Epidermal melanocyte (primary cell): ENCODE results near the gene COL27A1.

ENCODE experiments used
- DNase-seq: peaks from one replicate; pipeline ENCODE4 v3.0.0; 2011; ENCODE audit warnings: low spot score; ENCODE audit not compliant: insufficient read length

Gene COL27A1

DNA sequence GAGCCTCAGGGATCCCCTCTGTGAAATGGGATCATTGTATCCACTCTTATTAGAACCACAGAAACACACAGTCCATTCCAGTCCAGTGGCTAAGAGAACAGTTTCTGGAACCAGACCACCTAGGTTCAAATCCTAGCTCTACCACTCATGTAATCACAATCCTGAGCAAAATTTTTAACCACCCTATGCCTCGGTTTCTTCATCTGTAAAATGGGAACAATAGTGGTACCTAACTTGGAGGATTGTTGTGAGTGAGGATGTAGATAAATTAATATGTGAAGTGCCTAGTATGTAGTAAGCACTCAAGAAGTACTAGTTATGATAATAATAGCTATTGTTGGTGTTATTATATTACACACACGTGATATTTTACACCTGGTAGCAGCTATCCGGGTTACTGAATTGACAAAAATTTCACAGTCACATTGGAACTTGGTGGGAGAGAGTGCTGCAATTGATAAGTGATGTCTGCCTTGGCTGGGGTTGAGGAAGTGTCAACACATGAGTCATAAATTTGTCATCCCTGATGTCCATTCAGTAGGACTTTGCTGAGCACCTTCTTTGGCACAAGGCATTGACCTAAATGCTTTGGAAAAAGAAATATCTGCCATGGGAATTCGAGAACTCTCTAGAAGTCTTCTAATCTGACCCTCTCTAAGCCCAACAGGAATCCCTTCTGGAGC is 68.4 kb downstream of the COL27A1 start:
- DNase-seq = no peak

DNA sequence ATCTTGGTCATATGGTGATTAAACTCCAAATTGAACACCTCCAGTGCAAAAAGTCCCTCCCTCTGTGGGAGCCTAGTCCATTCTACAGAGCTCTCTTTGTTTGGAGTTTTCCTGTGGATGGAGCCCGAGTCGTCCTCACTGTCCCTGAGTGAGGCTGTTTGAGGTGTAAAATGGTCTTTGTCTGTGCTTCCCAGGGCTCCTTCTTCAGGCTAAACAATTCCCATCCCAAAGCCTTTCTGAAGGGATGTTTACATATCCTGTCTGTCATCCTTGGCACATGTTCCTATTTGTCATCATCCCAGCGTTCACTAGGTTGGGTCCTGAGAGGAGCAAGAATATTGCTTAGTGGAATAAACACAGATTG is 68.9 kb downstream of the COL27A1 start:
- no peak for DNase-seq

DNA sequence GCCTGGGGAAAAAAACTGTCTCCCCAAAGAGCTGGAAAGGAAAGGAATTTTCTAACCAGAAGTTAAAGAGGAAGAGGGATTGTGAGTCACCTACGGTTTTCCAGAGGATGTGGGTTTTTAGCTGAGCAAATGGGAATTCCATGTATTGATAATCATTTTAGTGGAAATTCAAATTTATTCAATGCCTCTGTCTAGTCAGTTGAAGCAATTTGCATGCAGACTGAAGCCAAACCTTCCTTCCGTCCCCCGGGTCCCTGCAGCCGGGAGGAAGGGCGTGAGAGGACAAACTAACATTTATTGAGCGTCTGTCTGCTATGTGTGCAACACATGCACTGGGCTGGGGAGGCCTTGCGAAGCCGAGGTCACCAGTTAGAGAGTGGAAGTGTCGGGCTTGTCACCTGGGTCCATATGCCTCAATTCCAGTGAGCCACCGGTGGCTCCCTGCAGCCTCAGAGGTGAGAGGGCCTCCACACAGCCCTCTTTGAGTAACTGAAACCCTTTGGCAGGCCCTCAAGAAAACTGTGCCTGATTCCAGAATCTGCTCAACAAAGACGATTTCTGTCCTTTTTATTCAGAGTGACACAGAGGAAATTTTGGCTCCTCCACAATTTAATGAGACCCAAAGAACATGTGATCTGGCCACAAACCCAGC is 70.3 kb downstream of the COL27A1 start:
- DNase-seq = no peak

DNA sequence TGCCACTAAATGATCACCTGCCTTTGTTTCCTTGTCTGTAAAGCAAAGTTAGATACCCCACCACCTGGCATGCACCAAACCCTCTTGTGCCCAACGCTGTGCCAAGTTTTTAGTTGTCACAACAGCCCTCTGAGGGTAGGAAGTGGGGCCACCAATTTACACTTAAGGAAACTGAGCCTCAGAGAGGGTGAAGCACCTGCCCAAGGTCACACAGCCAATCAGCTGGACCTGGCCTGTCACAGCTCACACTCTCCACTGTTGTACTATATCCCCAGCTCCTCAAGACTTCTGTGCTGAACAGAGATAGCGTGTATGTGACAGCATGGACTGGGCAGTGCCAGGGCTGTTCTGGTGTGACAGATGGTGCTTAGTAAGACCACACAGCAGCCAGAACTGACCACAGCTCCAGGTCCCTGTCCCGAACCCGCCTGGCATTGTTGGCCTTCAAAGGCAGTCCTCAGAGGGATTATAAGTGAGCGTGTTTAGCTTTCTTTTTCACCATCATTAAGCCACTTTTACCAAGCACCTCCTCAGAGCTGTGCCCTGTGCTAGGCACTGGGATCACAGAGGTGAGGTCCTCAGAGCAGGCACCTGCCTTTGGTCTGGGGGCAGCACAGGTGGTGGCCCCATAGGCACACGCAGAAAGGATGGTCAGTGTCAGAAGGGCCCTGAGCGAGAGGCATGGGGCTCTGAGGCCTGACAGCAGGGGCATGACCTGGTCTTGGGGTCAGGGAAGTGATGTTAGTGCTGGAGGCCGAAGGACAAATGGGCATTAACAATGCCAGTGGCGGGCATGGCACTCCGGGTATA is 71.1 kb downstream of the COL27A1 start:
- DNase-seq = no peak

DNA sequence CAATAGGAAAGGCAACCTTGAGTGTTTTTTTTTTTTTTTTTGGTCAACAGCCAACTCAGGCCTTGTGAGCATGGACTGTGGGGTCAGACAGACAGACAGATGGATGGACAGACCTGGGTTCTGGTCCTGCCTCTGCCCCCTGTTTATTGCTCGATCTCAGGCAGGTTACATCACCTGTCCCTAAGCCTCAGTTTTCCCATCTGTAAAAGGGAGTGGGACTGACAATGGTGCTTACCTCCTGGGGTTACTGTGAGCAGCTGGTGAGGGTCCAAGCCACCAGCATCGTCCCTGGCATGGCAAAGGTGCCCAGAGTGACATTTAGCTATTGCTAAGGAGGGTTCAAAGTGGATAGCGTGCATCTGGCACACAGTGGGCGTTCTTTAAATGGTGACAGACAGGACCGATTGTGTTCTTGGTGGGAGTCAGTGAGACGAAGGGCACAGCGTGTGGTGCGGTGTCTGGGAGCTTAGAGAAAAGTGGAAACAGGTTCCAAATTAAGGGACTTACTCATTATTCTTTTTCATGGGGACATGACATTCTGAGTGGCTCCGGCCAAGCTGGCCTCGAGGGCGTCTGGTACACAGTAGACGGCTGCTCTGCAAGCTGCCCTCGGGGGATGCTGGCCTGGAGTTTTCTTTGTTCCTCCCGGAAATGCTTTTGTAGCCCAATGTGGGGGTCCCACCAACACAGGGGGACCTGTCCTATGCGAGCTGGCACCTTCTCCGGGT is 72.1 kb downstream of the COL27A1 start:
- no peak for DNase-seq

DNA sequence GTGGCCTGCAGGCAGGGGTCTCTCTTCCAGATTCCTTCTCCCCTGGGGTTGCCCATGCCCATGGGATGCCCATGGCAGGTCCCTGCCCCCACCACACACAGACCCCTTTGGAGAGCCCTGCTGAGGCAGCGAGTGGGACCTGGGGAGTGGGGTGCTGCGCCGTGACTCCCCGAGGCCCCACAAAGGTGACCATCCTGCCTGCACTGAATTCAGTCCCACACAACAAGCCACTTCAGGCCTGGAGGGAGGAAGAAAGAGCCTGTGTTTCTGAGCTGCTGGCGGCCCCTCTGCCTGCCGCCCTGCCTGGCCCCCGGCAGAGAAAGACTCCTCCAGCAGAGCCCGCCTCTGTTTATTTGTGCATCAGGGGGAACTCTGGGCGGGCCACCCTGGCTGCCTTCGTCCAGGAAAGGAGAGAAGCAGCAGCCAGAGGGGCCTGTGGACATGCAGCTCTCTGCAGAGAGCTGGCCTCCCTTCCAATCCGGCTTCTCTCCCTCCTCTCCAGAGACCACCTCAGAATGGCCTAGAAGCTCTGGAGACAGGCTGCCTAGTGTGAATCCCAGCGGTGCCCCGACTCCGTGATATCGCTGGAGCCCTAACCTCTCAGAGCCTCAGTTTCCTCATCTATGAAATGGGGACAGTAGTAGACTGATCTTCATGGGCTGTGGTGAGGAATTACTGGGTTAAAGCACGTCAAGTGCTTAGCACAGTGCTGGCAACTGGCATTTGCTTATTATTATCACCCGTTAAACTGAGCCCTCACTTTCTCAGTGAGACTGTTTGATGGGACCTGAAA is 72.9 kb downstream of the COL27A1 start:
- no peak for DNase-seq

DNA sequence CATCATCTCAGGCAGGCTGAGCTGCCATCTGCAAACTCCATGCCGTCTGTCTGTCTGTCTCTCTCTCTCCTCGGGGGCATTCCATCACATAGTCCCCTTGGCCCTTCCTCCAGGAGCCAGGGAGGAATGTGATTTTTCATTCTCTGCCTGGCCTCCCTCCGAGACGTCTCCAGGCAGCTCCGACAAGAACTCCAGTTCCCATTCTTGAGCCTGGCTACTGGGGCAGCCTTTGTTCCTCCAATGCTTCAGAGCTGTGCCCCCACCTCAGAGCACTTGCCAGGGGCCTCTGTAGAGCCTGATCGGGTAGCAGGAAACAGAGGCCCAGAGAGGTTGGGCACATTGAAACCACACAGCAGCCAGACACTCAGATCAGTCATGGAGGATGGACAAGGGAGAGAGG is 74.0 kb downstream of the COL27A1 start:
- no peak for DNase-seq

DNA sequence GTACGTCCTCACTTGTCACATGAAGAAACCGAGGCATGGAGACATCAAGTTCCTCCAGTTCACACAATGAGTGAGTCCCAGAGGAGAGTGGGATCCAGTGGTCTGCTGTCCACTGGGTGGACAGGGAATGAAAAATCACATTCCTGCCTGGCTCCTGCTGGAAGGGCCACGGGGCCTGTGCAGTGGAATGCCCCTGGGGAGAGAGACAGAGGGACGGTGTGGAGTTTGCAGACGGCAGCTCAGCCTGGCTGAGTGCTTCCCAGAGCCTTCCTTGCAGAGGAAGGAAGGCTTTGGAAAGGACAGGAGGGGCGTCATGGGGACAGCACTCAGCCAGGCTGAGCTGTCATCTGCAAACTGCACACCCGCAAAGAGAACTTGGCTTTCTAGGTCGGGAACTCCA is 74.7 kb downstream of the COL27A1 start:
- no peak for DNase-seq

DNA sequence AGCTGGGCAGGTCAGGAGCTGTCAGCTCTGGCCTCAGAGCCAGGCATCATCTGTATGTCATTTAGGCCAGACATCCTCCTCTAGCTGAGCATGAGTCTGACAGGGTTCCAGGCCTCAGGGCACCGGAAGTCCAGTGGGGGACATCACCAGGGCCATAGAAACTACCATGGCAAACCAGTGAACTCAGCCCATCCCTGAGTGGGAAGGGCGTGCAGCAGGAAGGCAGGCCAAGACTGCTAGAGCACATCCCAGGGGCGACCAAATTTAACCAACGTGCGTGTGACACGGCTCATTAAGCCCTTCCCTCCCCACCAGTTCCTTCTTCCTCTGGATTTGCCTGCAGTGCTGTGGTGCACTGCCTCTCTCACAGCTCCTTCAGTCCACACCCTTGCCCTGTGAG is 75.9 kb downstream of the COL27A1 start:
- no peak for DNase-seq

DNA sequence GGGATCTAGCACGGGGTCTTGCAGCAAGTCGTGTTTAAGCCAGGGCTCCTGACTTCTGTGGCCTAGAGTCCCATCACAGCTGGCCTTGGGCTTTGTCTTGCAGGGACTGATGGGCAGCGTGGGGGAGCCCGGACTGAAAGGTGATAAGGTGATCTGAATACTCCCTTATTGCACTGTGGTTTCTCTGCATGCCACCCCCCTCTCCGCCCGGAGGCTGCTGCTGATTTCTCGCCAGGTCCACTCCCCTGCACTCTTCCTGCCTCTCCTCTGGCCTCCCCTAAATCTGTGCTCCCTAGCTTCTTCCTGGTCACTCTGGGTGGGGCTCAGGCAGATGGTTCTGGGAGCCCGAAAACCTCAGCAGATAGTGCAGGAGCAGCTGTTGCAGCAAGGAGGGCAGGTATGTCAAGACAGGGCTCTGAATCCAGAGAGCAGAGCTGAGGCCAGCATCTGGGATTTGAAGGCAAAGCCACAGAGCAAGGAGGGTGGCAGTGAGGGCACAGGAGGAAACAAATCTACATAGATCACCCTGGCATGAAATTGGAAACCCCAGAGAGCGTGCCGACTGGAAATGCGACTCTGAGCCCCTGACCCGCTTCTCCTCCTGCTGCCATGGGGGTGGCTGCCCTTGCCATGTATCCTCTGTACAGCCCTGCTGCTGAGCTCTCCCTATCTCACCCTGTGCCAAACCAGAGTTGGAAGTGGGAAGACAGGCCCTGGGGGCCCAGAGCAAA is 76.5 kb downstream of the COL27A1 start:
- no peak for DNase-seq

DNA sequence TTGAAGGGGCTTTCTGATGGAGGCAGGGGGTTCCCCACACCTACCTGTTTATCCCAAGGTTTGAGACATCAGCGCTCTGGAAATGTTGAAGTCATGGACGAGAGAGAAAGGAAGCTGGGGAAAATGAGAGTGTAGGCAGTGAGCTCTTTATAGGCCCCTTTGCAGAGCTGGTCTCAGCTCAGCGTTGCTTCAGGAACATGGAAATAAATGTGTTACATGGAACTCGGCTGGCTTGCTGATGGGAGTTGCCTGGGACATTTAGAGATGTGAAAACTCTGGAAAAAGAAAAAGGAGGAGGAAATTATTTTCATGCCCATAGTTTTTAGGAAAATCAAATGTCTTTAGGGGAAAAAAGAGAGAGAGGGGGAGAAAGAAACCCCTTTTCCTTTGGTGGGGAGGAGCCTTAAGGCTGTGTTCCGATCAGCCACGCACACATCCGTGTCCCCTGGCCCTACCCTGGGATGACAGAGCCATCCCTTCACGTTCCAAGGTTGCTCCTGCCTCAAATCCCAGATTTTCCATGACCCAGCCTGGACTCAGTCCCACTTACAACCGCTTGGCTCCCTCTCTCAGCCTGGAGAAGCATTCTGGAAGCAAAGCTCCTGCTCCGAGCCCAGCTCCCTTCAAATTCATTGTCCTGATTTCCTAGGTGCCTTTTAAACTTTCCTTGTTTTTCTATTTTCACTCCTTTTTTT is 78.3 kb downstream of the COL27A1 start:
- DNase-seq = no peak

DNA sequence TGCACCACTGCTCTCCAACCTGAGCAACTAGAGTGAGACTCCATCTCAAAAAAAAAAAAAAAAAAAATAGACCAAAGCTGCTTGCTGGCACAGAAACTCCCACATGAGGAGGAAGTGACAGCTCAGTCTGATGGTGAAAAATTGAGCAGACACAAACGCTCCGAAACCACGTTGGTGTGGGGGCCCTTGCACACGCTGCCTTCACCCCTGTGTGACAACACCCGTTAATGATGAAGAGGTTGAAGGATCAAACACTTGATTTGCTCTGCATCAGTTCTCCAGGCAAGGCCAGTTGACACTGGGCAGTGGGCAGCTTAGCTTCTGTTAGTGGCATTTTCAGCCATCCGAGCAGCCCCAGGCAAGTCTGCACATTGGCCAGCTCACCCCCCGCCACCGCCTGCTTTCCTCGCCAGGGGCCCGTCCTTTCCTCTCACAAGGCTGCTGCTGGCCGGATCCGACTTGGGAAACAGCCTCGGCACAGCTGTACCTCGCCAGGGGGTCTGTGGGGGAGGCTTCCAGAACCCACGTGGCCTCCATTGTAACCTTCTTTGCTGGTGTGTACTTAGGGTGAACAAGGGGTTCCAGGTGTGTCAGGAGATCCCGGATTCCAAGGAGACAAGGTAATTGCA is 79.8 kb downstream of the COL27A1 start:
- DNase-seq = no peak

DNA sequence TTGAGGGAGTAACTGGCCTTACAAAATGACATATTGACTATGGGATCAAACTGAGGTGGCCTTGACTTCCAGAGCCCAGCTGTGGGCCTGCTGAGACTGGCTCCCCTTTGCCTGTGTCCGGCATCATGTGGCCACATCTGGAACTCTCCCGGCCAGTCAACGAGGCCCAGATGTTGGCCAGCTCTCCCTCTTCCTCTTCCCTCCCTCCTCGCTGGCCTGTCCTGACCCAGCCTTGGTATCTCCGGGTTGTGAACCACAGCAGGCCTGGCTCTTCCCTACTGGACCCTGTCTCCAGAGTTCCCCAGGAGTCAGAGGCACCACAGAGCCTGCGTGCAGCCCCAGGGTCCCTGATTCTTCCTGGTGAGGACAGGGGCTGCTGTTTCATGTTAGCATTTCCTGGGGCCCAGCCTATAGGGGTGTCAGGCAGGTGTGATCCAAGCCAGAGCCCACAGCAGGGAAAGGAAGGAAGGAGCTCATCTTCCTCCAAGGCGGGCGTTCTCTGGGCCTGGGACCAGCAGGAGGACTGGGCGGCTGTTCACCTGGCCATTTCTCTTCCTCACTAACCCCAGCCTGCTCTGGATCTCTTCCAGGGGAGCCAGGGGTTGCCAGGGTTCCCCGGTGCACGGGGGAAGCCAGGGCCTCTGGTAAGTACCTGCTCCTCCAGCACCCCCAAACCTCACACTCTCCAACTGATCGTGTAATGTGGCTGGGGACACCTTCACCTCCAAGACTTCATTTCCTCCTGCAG is 81.2 kb downstream of the COL27A1 start:
- no peak for DNase-seq

DNA sequence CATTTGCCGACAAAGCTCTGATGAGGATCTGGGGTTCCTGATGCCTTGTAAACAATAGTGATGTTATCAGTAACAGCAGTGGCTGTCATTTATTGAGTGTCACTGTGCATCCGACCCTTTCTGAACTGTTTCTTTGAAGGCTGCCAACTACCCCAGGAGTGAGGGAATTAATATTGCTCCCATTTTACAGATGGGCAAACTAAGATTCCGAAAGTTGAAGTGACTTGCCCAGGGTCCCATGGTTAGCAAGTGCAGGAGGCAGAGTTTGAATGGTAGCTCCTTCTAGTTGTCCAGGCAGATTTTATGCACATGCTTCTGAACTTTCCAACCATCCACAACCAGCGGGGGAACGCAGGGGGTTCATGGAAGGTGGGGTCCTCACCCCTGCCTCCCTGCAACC is 81.9 kb downstream of the COL27A1 start:
- no peak for DNase-seq

DNA sequence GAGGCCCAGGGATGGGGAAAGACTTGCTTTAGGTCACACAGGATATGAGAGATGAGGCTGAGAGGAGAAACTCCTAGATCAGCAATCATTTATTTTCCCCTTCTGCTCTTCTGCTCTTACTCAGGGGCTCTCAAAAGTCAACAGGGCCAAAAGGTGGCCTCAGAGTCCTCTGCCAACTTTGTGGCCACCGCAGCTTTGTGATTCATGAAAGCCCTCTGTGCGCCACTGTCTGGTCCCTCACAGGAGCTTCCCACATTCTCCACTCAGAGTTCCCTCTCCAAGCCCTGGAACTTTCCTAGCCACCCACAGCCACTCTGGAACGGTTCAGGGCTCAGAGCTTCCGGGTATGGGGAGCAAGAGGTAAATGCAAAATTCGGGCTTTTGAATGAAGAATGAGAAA is 82.4 kb downstream of the COL27A1 start:
- no peak for DNase-seq

DNA sequence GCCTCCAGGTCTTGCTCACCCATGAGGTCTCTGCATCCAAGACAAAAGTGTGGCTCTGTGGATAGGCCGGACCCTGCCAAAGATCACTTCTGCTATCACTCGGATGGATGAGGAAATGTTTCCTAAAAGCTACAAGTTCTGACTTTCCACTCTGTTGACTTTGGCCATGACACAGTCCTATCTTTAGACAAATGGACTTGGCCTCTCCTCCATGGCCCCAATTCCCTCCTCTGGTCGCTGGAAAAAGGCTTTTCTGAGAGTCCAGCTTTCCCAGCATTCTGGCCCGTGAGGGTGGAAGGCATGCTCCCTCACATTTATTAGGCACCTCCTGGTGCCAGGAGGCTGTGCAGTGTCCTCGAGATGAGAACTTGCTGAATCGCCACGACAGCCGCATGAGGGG is 83.1 kb downstream of the COL27A1 start:
- DNase-seq = no peak

DNA sequence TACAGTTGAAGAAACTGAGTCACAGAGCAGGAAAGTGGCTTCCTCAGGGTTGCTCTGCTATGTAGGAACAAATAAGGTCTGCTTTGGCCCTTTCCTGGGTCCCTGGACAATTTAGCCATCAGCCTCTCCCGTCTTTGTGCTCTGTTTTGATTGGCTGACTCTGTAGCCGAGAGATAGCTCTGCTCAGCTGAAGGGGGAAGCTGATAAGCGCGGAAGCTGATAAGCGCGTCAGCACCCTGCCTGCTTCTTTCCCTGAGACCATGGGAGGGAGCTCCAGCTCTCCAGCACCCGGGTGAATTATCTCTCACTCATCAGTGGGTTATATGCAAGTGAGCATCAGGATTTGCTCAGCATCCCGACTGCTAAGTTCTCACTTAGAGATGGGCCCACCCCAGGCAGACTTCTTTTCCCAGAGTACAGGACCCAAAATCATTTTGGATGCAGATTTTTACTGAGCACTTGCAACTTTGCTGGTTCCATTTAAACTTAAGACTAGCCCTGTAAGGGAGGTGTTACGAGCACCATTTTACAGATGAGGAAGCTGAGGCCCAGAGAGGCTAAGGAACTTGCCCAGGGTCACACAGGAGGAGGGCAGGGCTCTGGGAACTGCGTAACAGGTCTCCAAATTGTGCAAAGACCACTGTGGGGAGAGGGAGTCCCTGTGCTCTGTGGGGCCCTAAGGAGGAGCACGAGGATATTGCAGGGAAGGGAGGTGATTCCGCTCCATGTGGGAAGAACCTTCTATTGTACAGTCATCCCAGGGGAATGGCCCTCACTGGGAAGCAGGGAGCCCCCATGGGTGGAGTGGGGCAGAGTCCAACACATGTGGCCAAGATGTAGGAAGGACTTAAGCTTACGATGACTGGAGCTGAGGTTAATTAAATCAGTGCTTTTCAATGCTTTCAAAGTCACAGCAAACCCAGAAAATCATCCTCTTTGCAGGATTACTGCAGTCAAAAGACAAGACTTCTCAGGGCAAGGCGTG is 83.8 kb downstream of the COL27A1 start:
- no peak for DNase-seq
